ENCODE data around the gene BRINP3.

DNA sequence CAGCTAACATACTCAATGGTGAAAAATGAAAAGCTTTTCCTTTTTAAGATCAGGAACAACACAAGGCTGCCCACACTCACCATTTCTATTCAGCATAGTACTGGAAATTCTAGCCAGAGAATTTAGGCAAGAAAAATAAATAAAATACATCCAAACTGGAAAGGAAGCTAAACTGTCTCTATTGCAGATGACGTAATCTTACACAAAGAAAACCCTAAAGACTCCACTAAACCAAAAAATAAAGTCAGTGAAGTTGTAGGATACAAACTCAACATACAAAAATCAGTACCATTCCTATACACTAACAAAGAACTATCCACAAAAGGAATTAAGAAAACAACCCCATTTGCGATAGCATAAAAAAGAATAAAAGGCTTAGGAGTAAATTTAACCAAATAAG lies 181.2 kb downstream of the BRINP3 start:
- TF ChIP-seq, protein P1, sequence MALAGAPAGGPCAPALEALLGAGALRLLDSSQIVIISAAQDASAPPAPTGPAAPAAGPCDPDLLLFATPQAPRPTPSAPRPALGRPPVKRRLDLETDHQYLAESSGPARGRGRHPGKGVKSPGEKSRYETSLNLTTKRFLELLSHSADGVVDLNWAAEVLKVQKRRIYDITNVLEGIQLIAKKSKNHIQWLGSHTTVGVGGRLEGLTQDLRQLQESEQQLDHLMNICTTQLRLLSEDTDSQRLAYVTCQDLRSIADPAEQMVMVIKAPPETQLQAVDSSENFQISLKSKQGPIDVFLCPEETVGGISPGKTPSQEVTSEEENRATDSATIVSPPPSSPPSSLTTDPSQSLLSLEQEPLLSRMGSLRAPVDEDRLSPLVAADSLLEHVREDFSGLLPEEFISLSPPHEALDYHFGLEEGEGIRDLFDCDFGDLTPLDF (CRISPR knock-in tag; IDR thresholded peaks at IDR 0.05): no peak
- no peak for TF ChIP-seq ZNF138 (CRISPR knock-in tag; conservative IDR thresholded peaks at IDR 0.05)
- no peak for TF ChIP-seq JUN (CRISPR knock-in tag; IDR thresholded peaks at IDR 0.05)
- TF ChIP-seq, protein P2, sequence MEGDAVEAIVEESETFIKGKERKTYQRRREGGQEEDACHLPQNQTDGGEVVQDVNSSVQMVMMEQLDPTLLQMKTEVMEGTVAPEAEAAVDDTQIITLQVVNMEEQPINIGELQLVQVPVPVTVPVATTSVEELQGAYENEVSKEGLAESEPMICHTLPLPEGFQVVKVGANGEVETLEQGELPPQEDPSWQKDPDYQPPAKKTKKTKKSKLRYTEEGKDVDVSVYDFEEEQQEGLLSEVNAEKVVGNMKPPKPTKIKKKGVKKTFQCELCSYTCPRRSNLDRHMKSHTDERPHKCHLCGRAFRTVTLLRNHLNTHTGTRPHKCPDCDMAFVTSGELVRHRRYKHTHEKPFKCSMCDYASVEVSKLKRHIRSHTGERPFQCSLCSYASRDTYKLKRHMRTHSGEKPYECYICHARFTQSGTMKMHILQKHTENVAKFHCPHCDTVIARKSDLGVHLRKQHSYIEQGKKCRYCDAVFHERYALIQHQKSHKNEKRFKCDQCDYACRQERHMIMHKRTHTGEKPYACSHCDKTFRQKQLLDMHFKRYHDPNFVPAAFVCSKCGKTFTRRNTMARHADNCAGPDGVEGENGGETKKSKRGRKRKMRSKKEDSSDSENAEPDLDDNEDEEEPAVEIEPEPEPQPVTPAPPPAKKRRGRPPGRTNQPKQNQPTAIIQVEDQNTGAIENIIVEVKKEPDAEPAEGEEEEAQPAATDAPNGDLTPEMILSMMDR (IDR thresholded peaks at IDR 0.05): no peak
- no peak for TF ChIP-seq CBFB (CRISPR knock-in tag; IDR thresholded peaks at IDR 0.05; ENCODE audit: low read depth)
- TF ChIP-seq, protein P3, sequence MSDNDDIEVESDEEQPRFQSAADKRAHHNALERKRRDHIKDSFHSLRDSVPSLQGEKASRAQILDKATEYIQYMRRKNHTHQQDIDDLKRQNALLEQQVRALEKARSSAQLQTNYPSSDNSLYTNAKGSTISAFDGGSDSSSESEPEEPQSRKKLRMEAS (CRISPR knock-in tag; IDR thresholded peaks at IDR 0.05): no peak
- TF ChIP-seq, protein P4, sequence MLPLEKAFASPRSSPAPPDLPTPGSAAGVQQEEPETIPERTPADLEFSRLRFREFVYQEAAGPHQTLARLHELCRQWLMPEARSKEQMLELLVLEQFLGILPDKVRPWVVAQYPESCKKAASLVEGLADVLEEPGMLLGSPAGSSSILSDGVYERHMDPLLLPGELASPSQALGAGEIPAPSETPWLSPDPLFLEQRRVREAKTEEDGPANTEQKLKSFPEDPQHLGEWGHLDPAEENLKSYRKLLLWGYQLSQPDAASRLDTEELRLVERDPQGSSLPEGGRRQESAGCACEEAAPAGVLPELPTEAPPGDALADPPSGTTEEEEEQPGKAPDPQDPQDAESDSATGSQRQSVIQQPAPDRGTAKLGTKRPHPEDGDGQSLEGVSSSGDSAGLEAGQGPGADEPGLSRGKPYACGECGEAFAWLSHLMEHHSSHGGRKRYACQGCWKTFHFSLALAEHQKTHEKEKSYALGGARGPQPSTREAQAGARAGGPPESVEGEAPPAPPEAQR (CRISPR knock-in tag; IDR thresholded peaks at IDR 0.05): no peak
- no peak for TF ChIP-seq TEAD4 (CRISPR knock-in tag; IDR thresholded peaks at IDR 0.05)

Measured in WTC11 (cell line).